Neural progenitor cell (in vitro differentiated cells): ENCODE measurements around the gene NOBOX. TPM values are rescaled to one million over a fixed set of nuclear protein-coding genes. Genes with fewer than 3 reads are reported as not detected.
"Not testable (repeated sequence)": the region's sequence is repeated elsewhere in the genome, so short reads cannot be mapped to it uniquely, and the experiment has no call there.

Experiments used
- DNase-seq: peaks from one replicate; pipeline ENCODE4 v3.0.0-alpha.2; 2016; ENCODE audit warnings: low spot score
- H2AFZ ChIP-seq: fragments of 200-600 bp; sonication (generic); replicated peaks from 2 replicates; pipeline ENCODE4 v1.6.1; 2016; ENCODE audit warnings: antibody characterized with exemption
- H3F3A ChIP-seq: fragments of 200-600 bp; sonication (generic); 2 replicates; pipeline ENCODE4 v1.6.1; 2016; ENCODE audit warnings: antibody characterized with exemption, low read depth
- H3K27ac ChIP-seq: fragments of 200-600 bp; sonication (generic); 2 replicates; pipeline ENCODE4 v1.5.1; 2016; ENCODE audit warnings: mild to moderate bottlenecking
- H3K27me3 ChIP-seq: fragments of 200-600 bp; sonication (generic); 2 replicates; pipeline ENCODE4 v1.6.1; 2016; ENCODE audit warnings: mild to moderate bottlenecking, moderate library complexity
- H3K36me3 ChIP-seq: fragments of 200-600 bp; sonication (generic); 2 replicates; pipeline ENCODE4 v1.5.1; 2016
- H3K4me1 ChIP-seq: fragments of 200-600 bp; sonication (generic); 2 replicates; pipeline ENCODE4 v1.6.1; 2016; ENCODE audit warnings: mixed run types
- H3K4me2 ChIP-seq: fragments of 200-600 bp; sonication (generic); 2 replicates; pipeline ENCODE4 v1.6.1; 2016
- H3K4me3 ChIP-seq: fragments of 200-600 bp; sonication (generic); 2 replicates; pipeline ENCODE4 v1.5.1; 2016
- H3K79me2 ChIP-seq: fragments of 200-600 bp; sonication (generic); 2 replicates; pipeline ENCODE4 v1.6.1; 2016; ENCODE audit warnings: low read depth
- H3K9ac ChIP-seq: fragments of 200-600 bp; sonication (generic); 2 replicates; pipeline ENCODE4 v1.6.1; 2016
- H3K9me3 ChIP-seq: fragments of 200-600 bp; sonication (generic); 2 replicates; pipeline ENCODE4 v1.5.1; 2016; ENCODE audit warnings: low read depth
- H4K20me1 ChIP-seq: fragments of 200-600 bp; sonication (generic); 2 replicates; pipeline ENCODE4 v1.6.1; 2016; ENCODE audit warnings: low read depth
- H3K27ac Mint-ChIP-seq: 3 replicates; pipeline ENCODE4 v1.8.0; 2021; ENCODE audit warnings: mixed read lengths
- H3K27me3 Mint-ChIP-seq: 2 replicates; pipeline ENCODE4 v1.8.0; 2022; ENCODE audit warnings: low read depth, mild to moderate bottlenecking, inconsistent platforms, moderate library complexity, mixed read lengths; ENCODE audit not compliant: insufficient read depth
- H3K36me3 Mint-ChIP-seq: 3 replicates; pipeline ENCODE4 v1.8.0; 2021; ENCODE audit warnings: mixed read lengths
- H3K4me1 Mint-ChIP-seq: 3 replicates; pipeline ENCODE4 v1.8.0; 2021; ENCODE audit warnings: mixed read lengths
- H3K4me3 Mint-ChIP-seq: 3 replicates; pipeline ENCODE4 v1.8.0; 2021; ENCODE audit warnings: mild to moderate bottlenecking, moderate library complexity, mixed read lengths
- H3K9me3 Mint-ChIP-seq: 3 replicates; pipeline ENCODE4 v1.8.0; 2020; ENCODE audit warnings: mixed read lengths
- small RNA-seq: library from RNA; depleted of rRNA; stranded (forward); fragments of <200 nt; gene quantifications from one replicate; pipeline ENCODE3, GENCODE V24; 2015
- total RNA-seq: library from RNA; depleted of rRNA; stranded (reverse); fragments of >200 nt; gene quantifications from 2 replicates; pipeline ENCODE4 v1.2.3, GENCODE V29; 2015; ENCODE audit warnings: low replicate concordance

The NOBOX gene
- total RNA-seq, 1 donor from 2014 or later: not detected

GRCh38 chr7:144362061-144362460 is 41.4 kb downstream of the NOBOX start:
- H3K4me1 ChIP-seq, DNase-seq, H3K27me3 ChIP-seq, H4K20me1 ChIP-seq, H3K4me3 Mint-ChIP-seq, H3K4me1 Mint-ChIP-seq, H3K9me3 Mint-ChIP-seq, H3K79me2 ChIP-seq, H3K9ac ChIP-seq, H3K4me3 ChIP-seq, H3K27ac Mint-ChIP-seq, H2AFZ ChIP-seq, H3K9me3 ChIP-seq, H3K27ac ChIP-seq, H3F3A ChIP-seq, H3K27me3 Mint-ChIP-seq, H3K4me2 ChIP-seq, H3K36me3 ChIP-seq, H3K36me3 Mint-ChIP-seq: not testable (repeated sequence)

DNA sequence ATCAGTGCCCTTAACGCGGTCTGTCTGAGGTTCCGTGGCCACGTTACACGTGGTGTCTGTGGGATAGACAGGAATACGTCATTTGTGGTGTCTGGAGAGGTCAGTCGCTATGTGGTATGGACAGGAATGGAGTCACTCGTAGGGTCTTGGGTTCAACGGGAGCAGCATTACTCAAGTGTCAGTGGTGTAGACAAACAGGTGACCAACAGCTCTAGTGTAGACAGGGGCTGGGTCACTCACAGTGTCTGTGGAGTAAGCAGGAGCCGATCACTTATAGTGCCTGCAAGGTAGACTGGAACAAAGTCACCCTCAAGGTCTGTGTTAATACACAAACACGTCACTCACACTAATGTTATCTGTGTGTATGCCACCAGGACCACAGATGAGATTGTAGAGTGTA is 46.6 kb downstream of the NOBOX start:
- H3K79me2 ChIP-seq, H3K4me3 ChIP-seq, H3K9ac ChIP-seq, H3K36me3 ChIP-seq, H4K20me1 ChIP-seq, H3K4me2 ChIP-seq, H3F3A ChIP-seq, DNase-seq, H3K9me3 Mint-ChIP-seq, H3K4me1 ChIP-seq, H3K4me3 Mint-ChIP-seq, H3K27ac Mint-ChIP-seq, H3K9me3 ChIP-seq, H2AFZ ChIP-seq, H3K4me1 Mint-ChIP-seq, H3K27me3 ChIP-seq, H3K27ac ChIP-seq, H3K36me3 Mint-ChIP-seq, H3K27me3 Mint-ChIP-seq: not testable (repeated sequence)

GRCh38 chr7:144356185-144356584 is 47.3 kb downstream of the NOBOX start:
- not testable (repeated sequence) for H3K36me3 Mint-ChIP-seq, H3K4me1 Mint-ChIP-seq, H3K36me3 ChIP-seq, H2AFZ ChIP-seq, H3K4me3 ChIP-seq, H3K9me3 Mint-ChIP-seq, H3K79me2 ChIP-seq, H3K27ac Mint-ChIP-seq, H3K27me3 Mint-ChIP-seq, H3K9ac ChIP-seq, H3K27me3 ChIP-seq, H3F3A ChIP-seq, DNase-seq, H3K4me2 ChIP-seq, H3K9me3 ChIP-seq, H4K20me1 ChIP-seq, H3K27ac ChIP-seq, H3K4me1 ChIP-seq, H3K4me3 Mint-ChIP-seq

GRCh38 chr7:144355176-144355822 is 48.2 kb downstream of the NOBOX start, which contains the start of gene ARHGEF5:
Gene ARHGEF5 (plus strand): TSS chr7:144355402. CDS start chr7:144362670, 7,268 bp downstream.
- not testable (repeated sequence) for DNase-seq, H3K9me3 Mint-ChIP-seq, H3K36me3 Mint-ChIP-seq, H3K27me3 Mint-ChIP-seq, H3K4me3 ChIP-seq, H3K27ac ChIP-seq, H3K27ac Mint-ChIP-seq, H3K4me1 Mint-ChIP-seq, H4K20me1 ChIP-seq, H3K9me3 ChIP-seq, H3F3A ChIP-seq, H3K27me3 ChIP-seq, H3K9ac ChIP-seq, H3K79me2 ChIP-seq, H3K4me2 ChIP-seq, H3K4me1 ChIP-seq, H3K36me3 ChIP-seq, H2AFZ ChIP-seq
- peak within 1 kb of the TSS; percentile 77 for H3K4me3 Mint-ChIP-seq

DNA sequence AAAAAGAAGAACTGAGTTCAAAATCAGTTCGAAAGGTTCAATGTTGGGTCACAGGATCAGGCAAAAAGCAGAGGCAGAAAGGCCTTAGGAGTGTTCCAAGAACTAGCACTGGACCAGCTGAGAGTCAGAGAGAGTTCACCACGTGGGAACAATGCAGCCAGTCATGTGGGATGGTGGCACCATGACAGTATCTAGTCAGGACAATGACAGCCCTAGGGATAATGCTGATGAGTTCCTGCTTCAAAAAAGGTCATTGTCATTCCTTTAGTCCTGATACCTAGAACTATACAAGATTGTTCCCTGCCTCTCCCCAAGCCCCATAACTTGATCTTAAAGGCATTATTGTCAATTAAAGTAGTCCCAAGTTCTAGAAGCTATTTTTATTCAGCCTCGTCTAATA is 51.8 kb downstream of the NOBOX start:
- not testable (repeated sequence) for H3K4me3 Mint-ChIP-seq, H3K27me3 Mint-ChIP-seq, H3K36me3 ChIP-seq, H3K27ac Mint-ChIP-seq, H3K9ac ChIP-seq, H3F3A ChIP-seq, H3K79me2 ChIP-seq, H3K27me3 ChIP-seq, H3K4me1 ChIP-seq, H4K20me1 ChIP-seq, H3K9me3 Mint-ChIP-seq, H2AFZ ChIP-seq, H3K9me3 ChIP-seq, DNase-seq, H3K4me2 ChIP-seq, H3K4me1 Mint-ChIP-seq, H3K36me3 Mint-ChIP-seq, H3K4me3 ChIP-seq, H3K27ac ChIP-seq

GRCh38 chr7:144348625-144349024 is 54.9 kb downstream of the NOBOX start:
- not testable (repeated sequence) for H4K20me1 ChIP-seq, H3K36me3 ChIP-seq, H3K4me1 ChIP-seq, H3K9me3 ChIP-seq, H3K27ac ChIP-seq, H3K27me3 Mint-ChIP-seq, H3K4me3 ChIP-seq, H3K36me3 Mint-ChIP-seq, H2AFZ ChIP-seq, H3K9ac ChIP-seq, H3K4me3 Mint-ChIP-seq, DNase-seq, H3K9me3 Mint-ChIP-seq, H3K4me2 ChIP-seq, H3K4me1 Mint-ChIP-seq, H3F3A ChIP-seq, H3K79me2 ChIP-seq, H3K27me3 ChIP-seq, H3K27ac Mint-ChIP-seq

Small RNAs within 50 kb of the gene (small RNA-seq; reads per million reads assigned to genes)
- not detected for gene RNU6ATAC40P

Other genes starting within 250 kb of the NOBOX start
- gene CTAGE4, start 220.2 kb downstream of the NOBOX start, total RNA-seq: 0.43 and 1.1 TPM in 2 replicates
- gene ARHGEF35, start 207.9 kb downstream of the NOBOX start, total RNA-seq: 0.97 and 2.1 TPM in 2 replicates
- gene OR2A42, start 164.1 kb downstream of the NOBOX start, total RNA-seq: 0.15 TPM in 1 of 2 replicates, not detected in the other
- gene OR2A7, start 138.9 kb downstream of the NOBOX start, total RNA-seq: 0.15 and 0.74 TPM in 2 replicates
- gene CTAGE8, start 134.4 kb downstream of the NOBOX start, total RNA-seq: 0.50 and 1.8 TPM in 2 replicates
- not detected in 2 replicates for gene OR2A1, start 91.3 kb downstream of the NOBOX start, total RNA-seq
- 3.7 and 6.4 TPM in 2 replicates for gene ARHGEF5, start 48.3 kb downstream of the NOBOX start, total RNA-seq